GM23338 (cell line): Measurements from ENCODE around the gene AFAP1L2. TPM values are rescaled to one million over a fixed set of nuclear protein-coding genes. Genes with fewer than 3 reads are reported as not detected.
A peak's percentile ranks its signal among the peaks of the same experiment; 100 is the strongest.

Source experiments
- ATAC-seq: fragments of 200-7000 bp; cut with Tn5 transposase; 3 replicates; pipeline ENCODE4 v1.9.1; 2020
- DNase-seq: peaks from one replicate; pipeline ENCODE4 v3.0.0-alpha.2; 2015; ENCODE audit warnings: low spot score
- H2AFZ ChIP-seq: fragments of 200-600 bp; sonication (generic); 2 replicates; pipeline ENCODE4 v1.8.0; 2016; ENCODE audit warnings: antibody characterized with exemption, mild to moderate bottlenecking, moderate library complexity
- H3F3A ChIP-seq: fragments of 200-600 bp; sonication (generic); replicated peaks from 2 replicates; pipeline ENCODE4 v1.8.0; 2017; ENCODE audit warnings: antibody characterized with exemption, mixed run types, low read depth
- H3K27ac ChIP-seq: fragments of 200-600 bp; sonication (generic); 2 replicates; pipeline ENCODE4 v1.6.1; 2016; ENCODE audit warnings: low read depth
- H3K27me3 ChIP-seq: fragments of 200-600 bp; sonication (generic); 2 replicates; pipeline ENCODE4 v1.8.0; 2016; ENCODE audit warnings: mild to moderate bottlenecking, mixed run types, moderate library complexity; ENCODE audit not compliant: insufficient read depth
- H3K36me3 ChIP-seq: fragments of 200-600 bp; sonication (generic); 2 replicates; pipeline ENCODE4 v1.8.0; 2016; ENCODE audit warnings: mild to moderate bottlenecking; ENCODE audit not compliant: insufficient read depth
- H3K4me1 ChIP-seq: fragments of 200-600 bp; sonication (generic); 2 replicates; pipeline ENCODE4 v1.8.0; 2016; ENCODE audit warnings: mild to moderate bottlenecking, moderate library complexity; ENCODE audit not compliant: insufficient read depth
- H3K4me2 ChIP-seq: fragments of 200-600 bp; sonication (generic); 2 replicates; pipeline ENCODE4 v1.7.1; 2017; ENCODE audit warnings: mixed run types
- H3K4me3 ChIP-seq: fragments of 200-600 bp; sonication (generic); 2 replicates; pipeline ENCODE4 v1.6.1; 2016; ENCODE audit warnings: mixed run types
- H3K79me2 ChIP-seq: fragments of 200-600 bp; sonication (generic); replicated peaks from 2 replicates; pipeline ENCODE4 v1.8.0; 2017; ENCODE audit warnings: mild to moderate bottlenecking; ENCODE audit not compliant: insufficient read depth
- H3K9me2 ChIP-seq: fragments of 200-600 bp; sonication (generic); 2 replicates; pipeline ENCODE4 v1.8.0; 2017; ENCODE audit not compliant: insufficient read depth
- H4K20me1 ChIP-seq: fragments of 200-600 bp; sonication (generic); replicated peaks from 2 replicates; pipeline ENCODE4 v1.8.0; 2017; ENCODE audit warnings: mild to moderate bottlenecking; ENCODE audit not compliant: insufficient read depth
- H3K27ac Mint-ChIP-seq: 2 replicates; pipeline ENCODE4 v1.8.0; 2020; ENCODE audit warnings: inconsistent platforms, mild to moderate bottlenecking, moderate library complexity, mixed read lengths
- H3K27me3 Mint-ChIP-seq: 3 replicates; pipeline ENCODE4 v1.8.0; 2022; ENCODE audit warnings: low read depth, mild to moderate bottlenecking, moderate library complexity, mixed read lengths, inconsistent platforms; ENCODE audit not compliant: insufficient read depth, poor library complexity
- H3K36me3 Mint-ChIP-seq: 3 replicates; pipeline ENCODE4 v1.8.0; 2021; ENCODE audit warnings: low read depth, mild to moderate bottlenecking, inconsistent platforms, moderate library complexity, mixed read lengths
- H3K4me1 Mint-ChIP-seq: 3 replicates; pipeline ENCODE4 v1.8.0; 2020; ENCODE audit warnings: mild to moderate bottlenecking, inconsistent platforms, mixed read lengths
- H3K4me3 Mint-ChIP-seq: 3 replicates; pipeline ENCODE4 v1.8.0; 2021; ENCODE audit warnings: moderate library complexity, mild to moderate bottlenecking, inconsistent platforms, mixed read lengths
- H3K9me3 Mint-ChIP-seq: 3 replicates; pipeline ENCODE4 v1.8.0; 2020; ENCODE audit warnings: moderate library complexity, mild to moderate bottlenecking, inconsistent platforms, mixed read lengths
- CREB1 ChIP-seq: fragments of 250-450 bp; sonication (Bioruptor Pico); IDR thresholded peaks from 2 replicates; pipeline ENCODE4 v1.5.0; 2020; ENCODE audit warnings: low read depth, mild to moderate bottlenecking, moderate library complexity
- ETS1 ChIP-seq: IDR thresholded peaks from 2 replicates; pipeline ENCODE4 v1.6.1; 2016; ENCODE audit warnings: antibody characterized with exemption
- EZH2 ChIP-seq: fragments of 200-600 bp; sonication (generic); IDR thresholded peaks from one replicate; pipeline ENCODE4 v1.8.0; 2017; ENCODE audit warnings: antibody characterized with exemption, mild to moderate bottlenecking, low read depth; ENCODE audit not compliant: unreplicated experiment
- EZH2phosphoT487 ChIP-seq: fragments of 200-600 bp; sonication (generic); IDR thresholded peaks from one replicate; pipeline ENCODE4 v1.8.1; 2018; ENCODE audit warnings: antibody characterized with exemption; ENCODE audit not compliant: unreplicated experiment
- JUNB ChIP-seq: IDR thresholded peaks from one replicate; pipeline ENCODE4 v1.6.1; 2016; ENCODE audit warnings: antibody characterized with exemption; ENCODE audit not compliant: unreplicated experiment
- POLR2AphosphoS5 ChIP-seq: IDR thresholded peaks from 2 replicates; pipeline ENCODE4 v1.6.1; 2016; ENCODE audit warnings: antibody characterized with exemption, low read depth
- REST ChIP-seq: IDR thresholded peaks from one replicate; pipeline ENCODE4 v1.6.1; 2018; ENCODE audit warnings: antibody characterized with exemption; ENCODE audit not compliant: unreplicated experiment
- STAT1 ChIP-seq: IDR thresholded peaks from one replicate; pipeline ENCODE4 v1.6.1; 2016; ENCODE audit warnings: antibody characterized with exemption; ENCODE audit not compliant: unreplicated experiment
- ZNF114 ChIP-seq: fragments of 250-450 bp; sonication (Bioruptor Pico); IDR thresholded peaks from 2 replicates; pipeline ENCODE4 v1.5.0; 2020; ENCODE audit warnings: mild to moderate bottlenecking, moderate library complexity
- ZNF331 ChIP-seq: fragments of 250-450 bp; sonication (Bioruptor Pico); IDR thresholded peaks from 2 replicates; pipeline ENCODE4 v1.5.0; 2020; ENCODE audit warnings: low read depth, mild to moderate bottlenecking, moderate library complexity
- polyA plus RNA-seq: library from polyadenylated mRNA; unstranded; fragments of >200 nt; fragmentation: Nextera tagmentation; extraction: Ambion mirVana; gene quantifications from 2 replicates; pipeline ENCODE4 v1.2.1, GENCODE V29; 2016
- total RNA-seq: library from RNA; depleted of rRNA; stranded (reverse); fragments of >200 nt; shearing (Covaris generic); gene quantifications from 2 replicates; pipeline ENCODE4 v1.2.3, GENCODE V29; 2014

Gene AFAP1L2
- total and polyA plus RNA-seq, 2 experiments from 2014 or later: 2.3 to 6.5 TPM

GRCh38 chr10:114288424-114289095, 115.7 kb downstream of the AFAP1L2 start (continued):
- no peak for TF ChIP-seq REST
- no peak for TF ChIP-seq POLR2AphosphoS5
- TF ChIP-seq ZNF331 (CRISPR knock-in tag): no peak
- TF ChIP-seq EZH2phosphoT487: no peak

- Mint-ChIP-seq H3K36me3 (no peaks in the 10 kb centered on the region), H3K9me3 (no peaks in the 10 kb centered on the region), H3K27me3 (peaks cover 4% of the 10 kb centered on the region), H3K4me3 (no peak overlapping the region), H3K4me1 (no peaks in the 10 kb centered on the region), H3K27ac (no peak overlapping the region)
- Histone ChIP-seq H2AFZ (no peak overlapping the region), H3K4me2 (no peak overlapping the region), H3K79me2 (no peaks in the 10 kb centered on the region), H4K20me1 (no peaks in the 10 kb centered on the region), H3K4me3 (no peak overlapping the region), H3K36me3 (no peaks in the 10 kb centered on the region), H3K4me1 (no peaks in the 10 kb centered on the region), H3K27me3 (no peaks in the 10 kb centered on the region), H3K9me2 (no peaks in the 10 kb centered on the region), H3F3A (no peaks in the 10 kb centered on the region), H3K27ac (no peak overlapping the region)
- DNase-seq (no peak), ATAC-seq (no peak)
- TF ChIP-seq JUNB: no peak
These were observed 117.4 kb downstream of the AFAP1L2 start for GRCh38 chr10:114286921-114287320.

- Histone ChIP-seq H3K9me2 (no peaks in the 10 kb centered on the region), H3K79me2 (no peaks in the 10 kb centered on the region), H2AFZ (no peak overlapping the region), H3K36me3 (no peaks in the 10 kb centered on the region), H3K27me3 (no peaks in the 10 kb centered on the region), H3K4me3 (no peak overlapping the region), H4K20me1 (no peaks in the 10 kb centered on the region), H3K4me1 (no peaks in the 10 kb centered on the region), H3F3A (no peaks in the 10 kb centered on the region), H3K4me2 (no peak overlapping the region), H3K27ac (no peak overlapping the region)
- H3K9me3 Mint-ChIP-seq: no peaks in the 10 kb centered on the region
- peak; percentile 75 for ATAC-seq
- H3K4me1 Mint-ChIP-seq: no peaks in the 10 kb centered on the region
- H3K27me3 Mint-ChIP-seq: peaks cover 4% of the 10 kb centered on the region
- no peak overlapping the region for H3K27ac Mint-ChIP-seq
- H3K36me3 Mint-ChIP-seq: no peaks in the 10 kb centered on the region
- DNase-seq: peak; percentile 45
- H3K4me3 Mint-ChIP-seq: no peak overlapping the region
- TF ChIP-seq EZH2phosphoT487 (no peak), ZNF331 (CRISPR knock-in tag) (no peak), REST (no peak), ETS1 (no peak), CREB1 (no peak), JUNB (no peak), POLR2AphosphoS5 (no peak), ZNF114 (CRISPR knock-in tag) (no peak), EZH2 (no peak), STAT1 (no peak)
These were observed 118.3 kb downstream of the AFAP1L2 start for GRCh38 chr10:114285961-114286441.
